ENCODE results near the gene DACH1. TPM values are rescaled to one million over a fixed set of nuclear protein-coding genes. Genes with fewer than 3 reads are reported as not detected.

DACH1 gene
- total RNA-seq, 1 experiment from 2014 or later = not detected

DNA sequence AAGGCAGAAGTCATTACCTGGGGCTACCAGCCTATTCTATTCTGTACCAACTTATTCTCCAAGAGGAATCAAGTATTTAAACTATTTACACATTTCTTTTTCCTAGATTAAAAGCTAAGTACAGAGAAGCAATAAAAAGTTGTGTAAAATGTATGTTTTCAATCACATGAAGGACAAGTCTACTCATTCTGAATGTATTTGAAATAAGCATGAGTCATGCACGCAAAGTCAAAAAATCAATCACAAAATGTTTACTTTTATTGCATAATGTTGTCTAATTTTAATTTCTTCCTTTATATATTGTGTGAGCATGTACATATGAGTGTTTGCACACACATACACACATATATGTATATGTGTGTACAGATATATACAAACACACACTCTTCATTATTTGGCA, 136.7 kb downstream of the DACH1 start:
- TF ChIP-seq EZH2phosphoT487 (IDR thresholded peaks at IDR 0.05; ENCODE audit: borderline replicate concordance, low read length) = no peak
- TF ChIP-seq EZH2 (IDR thresholded peaks at IDR 0.05; ENCODE audit: low read length, unreplicated experiment) = no peak
- TF ChIP-seq, protein P1, sequence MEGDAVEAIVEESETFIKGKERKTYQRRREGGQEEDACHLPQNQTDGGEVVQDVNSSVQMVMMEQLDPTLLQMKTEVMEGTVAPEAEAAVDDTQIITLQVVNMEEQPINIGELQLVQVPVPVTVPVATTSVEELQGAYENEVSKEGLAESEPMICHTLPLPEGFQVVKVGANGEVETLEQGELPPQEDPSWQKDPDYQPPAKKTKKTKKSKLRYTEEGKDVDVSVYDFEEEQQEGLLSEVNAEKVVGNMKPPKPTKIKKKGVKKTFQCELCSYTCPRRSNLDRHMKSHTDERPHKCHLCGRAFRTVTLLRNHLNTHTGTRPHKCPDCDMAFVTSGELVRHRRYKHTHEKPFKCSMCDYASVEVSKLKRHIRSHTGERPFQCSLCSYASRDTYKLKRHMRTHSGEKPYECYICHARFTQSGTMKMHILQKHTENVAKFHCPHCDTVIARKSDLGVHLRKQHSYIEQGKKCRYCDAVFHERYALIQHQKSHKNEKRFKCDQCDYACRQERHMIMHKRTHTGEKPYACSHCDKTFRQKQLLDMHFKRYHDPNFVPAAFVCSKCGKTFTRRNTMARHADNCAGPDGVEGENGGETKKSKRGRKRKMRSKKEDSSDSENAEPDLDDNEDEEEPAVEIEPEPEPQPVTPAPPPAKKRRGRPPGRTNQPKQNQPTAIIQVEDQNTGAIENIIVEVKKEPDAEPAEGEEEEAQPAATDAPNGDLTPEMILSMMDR (conservative IDR thresholded peaks at IDR 0.05; ENCODE audit: low read depth, low read length) = no peak

DNA sequence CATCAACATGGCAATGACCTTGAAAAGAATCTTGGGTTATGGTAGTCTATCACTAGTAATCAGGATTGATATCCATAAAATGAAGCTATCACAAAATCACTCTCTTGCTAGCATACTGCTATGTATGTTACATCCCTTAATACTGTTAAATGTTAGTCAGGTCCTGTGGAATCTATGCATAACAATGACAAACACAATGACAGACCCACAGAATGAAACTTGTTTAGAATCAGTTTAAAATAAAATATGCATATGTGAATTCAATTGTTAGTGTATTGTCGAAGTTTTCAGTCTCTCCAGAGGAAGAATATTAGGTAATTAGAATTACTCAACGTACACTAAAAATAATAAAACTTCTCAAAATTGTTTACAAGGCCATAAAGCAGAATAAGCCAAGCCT, 137.6 kb downstream of the DACH1 start:
- H3K4me3 ChIP-seq (ENCODE audit: low read length) = no peak overlapping the region
- no peak for DNase-seq
- intact Hi-C loops (cut with micrococcal nuclease) = no loop called here
- H4K20me1 ChIP-seq (ENCODE audit: low read length) = no peaks in the 10 kb centered on the region
- TF ChIP-seq EZH2phosphoT487 (IDR thresholded peaks at IDR 0.05; ENCODE audit: borderline replicate concordance, low read length) (no peak), EZH2 (IDR thresholded peaks at IDR 0.05; ENCODE audit: low read length, unreplicated experiment) (no peak)
- TF ChIP-seq, protein P1 (conservative IDR thresholded peaks at IDR 0.05; ENCODE audit: low read depth, low read length) = no peak
- no TSS peak for BruUV-seq (replicated peaks)
- H3K9me3 ChIP-seq (ENCODE audit: low read length) = no peaks in the 10 kb centered on the region
- no peaks in the 10 kb centered on the region for H3K4me1 ChIP-seq (ENCODE audit: insufficient read depth, low read length)
- H3K4me2 ChIP-seq (ENCODE audit: low read length) = no peak overlapping the region
- no peaks in the 10 kb centered on the region for H3F3A ChIP-seq (ENCODE audit: low read length, unreplicated experiment)
- no peaks in the 10 kb centered on the region for H3K79me2 ChIP-seq (ENCODE audit: low read length)
- ATAC-seq = no peak
- H3K36me3 ChIP-seq (ENCODE audit: low read depth, low read length) = no peaks in the 10 kb centered on the region
- H2AFZ ChIP-seq (ENCODE audit: low read length) = no peak overlapping the region
- ChIA-PET CTCF (no interaction called here), POLR2A (ENCODE audit: unreplicated experiment) (no interaction called here)
- no peak overlapping the region for H3K9ac ChIP-seq (ENCODE audit: low read length)
- no peaks in the 10 kb centered on the region for H3K27me3 ChIP-seq (ENCODE audit: low read length)
- no peak overlapping the region for H3K27ac ChIP-seq (ENCODE audit: low read length)
- no peaks in the 10 kb centered on the region for H3K9me2 ChIP-seq (replicated peaks; ENCODE audit: low read length)

More for the DNA sequence above, 136.7 kb downstream of the DACH1 start:
- no peak overlapping the region for H3K9ac ChIP-seq (ENCODE audit: low read length)
- no peaks in the 10 kb centered on the region for H4K20me1 ChIP-seq (ENCODE audit: low read length)
- no peaks in the 10 kb centered on the region for H3K27me3 ChIP-seq (ENCODE audit: low read length)
- no peaks in the 10 kb centered on the region for H3F3A ChIP-seq (ENCODE audit: low read length, unreplicated experiment)
- ChIA-PET CTCF (interaction anchor here (0.7 kb wide), 1 partner anchor 524 kb away, joined by 4 read pairs; no protein-coding TSS in a partner anchor), POLR2A (ENCODE audit: unreplicated experiment) (no interaction called here)
- H3K79me2 ChIP-seq (ENCODE audit: low read length) = no peaks in the 10 kb centered on the region
- no peak overlapping the region for H3K4me3 ChIP-seq (ENCODE audit: low read length)
- H3K36me3 ChIP-seq (ENCODE audit: low read depth, low read length) = no peaks in the 10 kb centered on the region
- H3K27ac ChIP-seq (ENCODE audit: low read length) = no peak overlapping the region
- no peak overlapping the region for H2AFZ ChIP-seq (ENCODE audit: low read length)
- no peak overlapping the region for H3K4me2 ChIP-seq (ENCODE audit: low read length)
- H3K4me1 ChIP-seq (ENCODE audit: insufficient read depth, low read length) = no peaks in the 10 kb centered on the region
- BruUV-seq (replicated peaks) = no TSS peak
- H3K9me2 ChIP-seq (replicated peaks; ENCODE audit: low read length) = no peaks in the 10 kb centered on the region
- intact Hi-C loops (cut with micrococcal nuclease) = no loop called here
- ATAC-seq (peak; percentile 70), DNase-seq (peak; percentile 39)
- H3K9me3 ChIP-seq (ENCODE audit: low read length) = no peaks in the 10 kb centered on the region

- no peaks in the 10 kb centered on the region for H3K4me1 ChIP-seq (ENCODE audit: insufficient read depth, low read length)
- no peak overlapping the region for H3K9ac ChIP-seq (ENCODE audit: low read length)
- POLR2A ChIA-PET (ENCODE audit: unreplicated experiment) = no interaction called here
- CTCF ChIA-PET = no interaction called here
- no peaks in the 10 kb centered on the region for H3K27me3 ChIP-seq (ENCODE audit: low read length)
- no peak overlapping the region for H3K4me3 ChIP-seq (ENCODE audit: low read length)
- H4K20me1 ChIP-seq (ENCODE audit: low read length) = no peaks in the 10 kb centered on the region
- H3K9me2 ChIP-seq (replicated peaks; ENCODE audit: low read length) = no peaks in the 10 kb centered on the region
- H3K27ac ChIP-seq (ENCODE audit: low read length) = no peak overlapping the region
- H3K4me2 ChIP-seq (ENCODE audit: low read length) = no peak overlapping the region
- H3K79me2 ChIP-seq (ENCODE audit: low read length) = no peaks in the 10 kb centered on the region
- no peaks in the 10 kb centered on the region for H3K9me3 ChIP-seq (ENCODE audit: low read length)
- no peaks in the 10 kb centered on the region for H3K36me3 ChIP-seq (ENCODE audit: low read depth, low read length)
- no peak for ATAC-seq
- no TSS peak for BruUV-seq (replicated peaks)
- intact Hi-C loops (cut with micrococcal nuclease) = no loop called here
- no peak for DNase-seq
- TF ChIP-seq, protein P1 (conservative IDR thresholded peaks at IDR 0.05; ENCODE audit: low read depth, low read length) = no peak
- no peak for TF ChIP-seq EZH2phosphoT487 (IDR thresholded peaks at IDR 0.05; ENCODE audit: borderline replicate concordance, low read length)
- no peak for TF ChIP-seq EZH2 (IDR thresholded peaks at IDR 0.05; ENCODE audit: low read length, unreplicated experiment)
- no peaks in the 10 kb centered on the region for H3F3A ChIP-seq (ENCODE audit: low read length, unreplicated experiment)
- H2AFZ ChIP-seq (ENCODE audit: low read length) = no peak overlapping the region
Observed at GRCh38 chr13:71727662-71728061, 139.3 kb downstream of the DACH1 start.

All from PC-3 (cell line).